Measurements from ENCODE around the gene CSF3. TPM values are rescaled to one million over a fixed set of nuclear protein-coding genes. Genes with fewer than 3 reads are reported as not detected.
"Not testable (repeated sequence)": the region's sequence is repeated elsewhere in the genome, so short reads cannot be mapped to it uniquely, and the experiment has no call there.

The CSF3 gene
- total RNA-seq, 1 experiment from 2014 or later: not detected

DNA sequence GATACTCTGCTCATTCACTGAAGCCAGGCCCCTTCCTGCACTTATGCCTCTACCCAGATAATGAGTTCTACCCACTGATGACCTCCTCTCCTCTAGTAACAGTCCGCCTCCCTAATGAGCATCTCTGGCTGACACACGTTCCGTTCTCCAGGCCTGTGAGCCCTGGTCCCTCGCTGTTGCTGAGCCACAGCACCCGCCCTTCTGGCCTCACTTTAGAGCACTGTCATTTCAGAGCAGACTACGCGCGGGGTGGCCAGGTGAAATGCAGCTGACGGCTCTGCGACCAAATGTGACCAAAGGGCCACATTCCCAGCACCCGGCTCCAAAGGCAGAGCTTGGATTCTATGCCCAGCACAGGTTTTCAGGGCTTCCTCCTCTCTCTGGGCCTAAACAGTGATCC lies 20.8 kb upstream of the CSF3 start:
- DNase-seq (ENCODE audit: low read depth): no peak
- in situ Hi-C loops (cut with HindIII; ENCODE audit: low pct_unique_long_range_greater_than_20kb, low sequenced_read_pairs): no loop called here

GRCh38 chr17:39995438-39995837 lies 19.8 kb upstream of the CSF3 start:
- no peak for DNase-seq (ENCODE audit: low read depth)

DNA sequence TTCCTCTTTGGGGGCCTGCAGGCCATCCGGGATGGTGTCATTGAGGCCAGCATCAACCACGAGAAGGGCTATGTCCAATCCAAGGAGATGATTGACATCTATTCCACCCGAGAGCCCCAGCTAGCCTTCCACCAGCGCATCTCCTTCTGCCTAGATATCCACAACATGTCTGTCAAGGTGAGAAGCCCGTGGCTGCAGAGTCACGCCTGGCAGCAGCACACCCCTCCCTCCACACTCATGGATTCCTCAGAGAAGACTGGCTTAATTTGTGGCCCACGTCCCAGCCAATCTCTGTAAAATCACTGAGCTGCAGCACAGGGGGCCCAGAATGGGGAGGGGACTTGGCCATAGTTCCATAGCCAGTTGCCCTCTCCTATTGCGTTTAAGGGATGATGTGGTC lies 19.1 kb upstream of the CSF3 start:
- in situ Hi-C loops (cut with HindIII; ENCODE audit: low pct_unique_long_range_greater_than_20kb, low sequenced_read_pairs): no loop called here
- DNase-seq (ENCODE audit: low read depth): no peak

More at GRCh38 chr17:39995438-39995837, 19.8 kb upstream of the CSF3 start:
- in situ Hi-C loops (cut with HindIII; ENCODE audit: low pct_unique_long_range_greater_than_20kb, low sequenced_read_pairs): no loop called here

DNA sequence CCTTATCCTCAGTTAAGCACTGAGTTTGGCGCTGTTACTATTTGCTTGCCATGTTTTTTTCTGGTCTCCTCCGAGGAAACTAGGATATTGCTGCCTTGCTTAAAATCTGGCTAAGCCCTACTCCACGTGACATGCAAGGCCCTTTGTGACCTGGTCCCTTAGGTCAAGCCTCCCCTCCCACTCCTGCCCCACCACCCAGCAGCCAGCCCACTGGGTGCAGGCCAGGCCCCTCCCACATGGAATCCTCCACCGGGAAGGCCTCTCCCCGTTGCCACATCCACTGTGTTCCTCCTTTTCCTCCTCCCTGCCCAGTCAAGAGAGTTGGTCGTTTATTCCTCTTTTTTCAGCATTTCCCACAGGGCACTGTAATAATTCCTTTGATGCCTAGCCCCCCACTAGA lies 18.4 kb upstream of the CSF3 start:
- in situ Hi-C loops (cut with HindIII; ENCODE audit: low pct_unique_long_range_greater_than_20kb, low sequenced_read_pairs): no loop called here

DNA sequence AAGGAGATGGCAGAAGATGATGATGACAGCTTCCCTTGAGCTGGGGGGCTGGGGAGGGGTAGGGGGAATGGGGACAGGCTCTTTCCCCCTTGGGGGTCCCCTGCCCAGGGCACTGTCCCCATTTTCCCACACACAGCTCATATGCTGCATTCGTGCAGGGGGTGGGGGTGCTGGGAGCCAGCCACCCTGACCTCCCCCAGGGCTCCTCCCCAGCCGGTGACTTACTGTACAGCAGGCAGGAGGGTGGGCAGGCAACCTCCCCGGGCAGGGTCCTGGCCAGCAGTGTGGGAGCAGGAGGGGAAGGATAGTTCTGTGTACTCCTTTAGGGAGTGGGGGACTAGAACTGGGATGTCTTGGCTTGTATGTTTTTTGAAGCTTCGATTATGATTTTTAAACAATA lies 17.7 kb upstream of the CSF3 start:
- in situ Hi-C loops (cut with HindIII; ENCODE audit: low pct_unique_long_range_greater_than_20kb, low sequenced_read_pairs): no loop called here
- no peak for DNase-seq (ENCODE audit: low read depth)

More for the DNA sequence above, 18.4 kb upstream of the CSF3 start:
- DNase-seq (ENCODE audit: low read depth): no peak

GRCh38 chr17:39999067-39999466 lies 16.2 kb upstream of the CSF3 start:
- in situ Hi-C loops (cut with HindIII; ENCODE audit: low pct_unique_long_range_greater_than_20kb, low sequenced_read_pairs): no loop called here
- DNase-seq (ENCODE audit: low read depth): no peak

DNA sequence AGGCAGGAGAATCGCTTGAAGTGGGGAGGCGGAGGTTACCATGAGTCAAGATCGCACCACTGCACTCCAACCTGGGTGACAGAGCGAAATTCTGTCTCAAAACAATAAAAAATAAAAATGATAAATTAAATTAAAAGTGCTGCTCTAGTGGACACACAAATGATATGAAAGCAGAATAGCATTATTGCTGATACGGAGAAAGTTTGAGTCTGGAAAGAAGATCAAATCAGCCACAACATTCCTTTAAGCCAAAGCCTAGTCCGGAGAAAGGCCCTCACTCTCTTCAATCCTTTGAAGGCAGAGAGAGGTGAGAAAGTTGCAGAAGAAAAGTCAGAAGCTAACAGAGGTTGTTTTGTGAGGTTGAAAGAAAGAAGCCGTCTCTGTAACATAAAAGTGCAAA lies 15.1 kb upstream of the CSF3 start:
- DNase-seq (ENCODE audit: low read depth): no peak
- in situ Hi-C loops (cut with HindIII; ENCODE audit: low pct_unique_long_range_greater_than_20kb, low sequenced_read_pairs): no loop called here

GRCh38 chr17:40001335-40001734 lies 13.9 kb upstream of the CSF3 start:
- in situ Hi-C loops (cut with HindIII; ENCODE audit: low pct_unique_long_range_greater_than_20kb, low sequenced_read_pairs); DNase-seq (ENCODE audit: low read depth): not testable (repeated sequence)

DNA sequence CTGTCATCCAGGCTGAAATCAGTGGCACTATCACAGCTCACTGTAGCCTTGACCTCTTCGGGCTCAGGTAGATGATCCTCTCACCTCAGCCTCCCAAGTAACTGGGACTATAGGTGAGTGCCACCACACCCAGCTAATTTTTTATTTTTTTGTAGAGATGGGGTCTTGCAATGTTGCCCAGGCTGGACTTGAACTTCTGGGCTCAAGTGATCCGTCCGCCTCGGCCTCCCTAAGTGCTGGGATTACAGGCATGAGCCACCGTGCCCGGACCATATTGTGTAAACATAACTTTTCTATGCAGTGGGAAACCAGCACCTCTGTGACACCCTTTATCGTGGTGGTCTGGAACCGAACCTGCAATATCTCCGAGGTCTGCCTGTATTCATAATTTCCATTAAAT lies 11.2 kb upstream of the CSF3 start:
- no peak for DNase-seq (ENCODE audit: low read depth)
- in situ Hi-C loops (cut with HindIII; ENCODE audit: low pct_unique_long_range_greater_than_20kb, low sequenced_read_pairs): no loop called here

DNA sequence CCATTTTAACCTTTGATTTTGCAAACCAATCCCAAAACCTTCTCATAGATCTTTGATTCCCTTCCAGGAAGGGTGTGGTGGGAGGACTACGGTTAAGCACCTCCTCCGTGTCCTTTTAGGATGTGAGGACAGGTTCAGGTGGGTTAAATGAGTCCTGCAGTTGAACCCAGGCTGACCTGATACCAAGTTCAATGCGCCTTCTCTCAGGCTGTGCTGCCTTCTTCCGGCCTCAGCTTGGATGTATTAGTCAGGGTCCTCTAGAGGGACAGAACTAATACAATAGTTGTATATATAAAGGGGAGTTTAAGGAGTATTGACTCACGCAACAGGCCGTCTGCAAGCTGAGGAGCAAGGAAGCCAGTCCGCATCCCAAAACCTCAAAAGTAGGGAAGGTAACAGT lies 10.5 kb upstream of the CSF3 start:
- in situ Hi-C loops (cut with HindIII; ENCODE audit: low pct_unique_long_range_greater_than_20kb, low sequenced_read_pairs): no loop called here
- no peak for DNase-seq (ENCODE audit: low read depth)

DNA sequence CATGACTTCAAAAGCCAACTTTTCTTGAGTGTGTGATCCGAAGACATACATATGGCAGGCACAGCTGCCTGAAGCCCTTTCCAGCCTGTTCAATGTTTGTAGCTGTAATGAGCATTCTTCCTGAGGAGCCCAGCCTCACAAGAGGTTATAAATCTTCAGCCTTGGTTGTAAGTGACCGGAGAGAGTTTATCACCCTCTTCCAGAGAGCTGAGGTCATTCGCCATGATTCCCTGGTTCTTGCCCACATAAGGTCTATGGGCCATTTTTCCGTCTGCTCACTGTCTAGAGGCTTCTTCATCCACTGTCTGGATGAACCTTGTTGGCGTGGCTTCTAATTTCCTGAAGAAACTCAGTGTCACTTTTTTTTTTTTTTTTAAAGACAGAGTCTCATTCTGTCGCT lies 9.7 kb upstream of the CSF3 start:
- in situ Hi-C loops (cut with HindIII; ENCODE audit: low pct_unique_long_range_greater_than_20kb, low sequenced_read_pairs): no loop called here
- no peak for DNase-seq (ENCODE audit: low read depth)

GRCh38 chr17:40010946-40011500 lies 4.2 kb upstream of the CSF3 start:
- DNase-seq (ENCODE audit: low read depth); in situ Hi-C loops (cut with HindIII; ENCODE audit: low pct_unique_long_range_greater_than_20kb, low sequenced_read_pairs): not testable (repeated sequence)

DNA sequence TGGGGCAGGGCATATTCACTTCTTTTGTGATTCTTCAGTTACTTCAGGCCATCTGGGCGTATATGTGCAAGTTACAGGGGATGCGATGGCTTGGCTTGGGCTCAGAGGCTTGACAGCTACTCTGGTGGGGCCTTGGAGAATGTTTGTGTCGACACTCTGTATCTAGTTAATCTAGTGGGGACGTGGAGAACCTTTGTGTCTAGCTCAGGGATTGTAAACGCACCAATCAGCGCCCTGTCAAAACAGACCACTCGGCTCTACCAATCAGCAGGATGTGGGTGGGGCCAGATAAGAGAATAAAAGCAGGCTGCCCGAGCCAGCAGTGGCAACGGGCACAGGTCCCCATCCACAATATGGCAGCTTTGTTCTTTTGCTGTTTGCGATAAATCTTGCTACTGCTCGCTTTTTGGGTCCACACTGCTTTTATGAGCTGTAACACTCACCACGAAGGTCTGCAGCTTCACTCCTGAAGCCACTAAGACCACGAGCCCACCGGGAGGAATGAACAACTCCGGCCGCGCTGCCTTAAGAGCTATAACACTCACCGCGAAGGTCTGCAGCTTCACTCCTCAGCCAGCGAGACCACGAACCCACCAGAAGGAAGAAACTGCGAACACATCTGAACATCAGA lies 3.1 kb upstream of the CSF3 start:
- DNase-seq (ENCODE audit: low read depth); in situ Hi-C loops (cut with HindIII; ENCODE audit: low pct_unique_long_range_greater_than_20kb, low sequenced_read_pairs): not testable (repeated sequence)

DNA sequence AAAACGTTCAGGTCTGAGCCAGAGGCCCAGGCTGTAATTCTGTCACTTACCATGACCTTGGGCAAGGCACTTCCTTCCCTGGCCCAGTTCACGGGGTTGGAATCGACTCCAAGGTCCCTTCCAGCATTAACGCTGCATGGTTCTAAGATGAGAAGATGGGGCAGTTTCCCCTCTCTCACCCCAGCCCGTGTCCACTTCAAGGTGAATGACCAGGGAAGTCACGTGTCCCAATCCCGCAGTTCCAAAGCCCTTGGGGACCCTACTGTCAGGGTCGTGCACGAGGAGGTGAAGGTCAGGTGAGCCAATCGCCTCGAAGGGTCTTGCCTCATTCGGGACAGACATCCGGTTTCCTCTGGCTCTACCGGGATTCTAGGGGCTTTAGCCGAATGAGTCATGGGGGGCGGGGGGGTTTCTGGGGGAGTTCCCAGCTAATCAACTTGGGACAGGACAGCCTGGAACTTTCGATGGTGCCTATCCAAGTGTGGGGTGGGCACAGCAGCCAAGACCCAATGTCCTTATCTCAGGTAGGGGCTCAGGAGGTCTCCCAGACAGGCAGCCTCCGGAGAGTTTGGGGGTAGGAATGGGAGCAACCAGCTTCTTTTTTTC lies 762 bp upstream of the CSF3 start:
- DNase-seq (ENCODE audit: low read depth): no peak
- in situ Hi-C loops (cut with HindIII; ENCODE audit: low pct_unique_long_range_greater_than_20kb, low sequenced_read_pairs): no loop called here

DNA sequence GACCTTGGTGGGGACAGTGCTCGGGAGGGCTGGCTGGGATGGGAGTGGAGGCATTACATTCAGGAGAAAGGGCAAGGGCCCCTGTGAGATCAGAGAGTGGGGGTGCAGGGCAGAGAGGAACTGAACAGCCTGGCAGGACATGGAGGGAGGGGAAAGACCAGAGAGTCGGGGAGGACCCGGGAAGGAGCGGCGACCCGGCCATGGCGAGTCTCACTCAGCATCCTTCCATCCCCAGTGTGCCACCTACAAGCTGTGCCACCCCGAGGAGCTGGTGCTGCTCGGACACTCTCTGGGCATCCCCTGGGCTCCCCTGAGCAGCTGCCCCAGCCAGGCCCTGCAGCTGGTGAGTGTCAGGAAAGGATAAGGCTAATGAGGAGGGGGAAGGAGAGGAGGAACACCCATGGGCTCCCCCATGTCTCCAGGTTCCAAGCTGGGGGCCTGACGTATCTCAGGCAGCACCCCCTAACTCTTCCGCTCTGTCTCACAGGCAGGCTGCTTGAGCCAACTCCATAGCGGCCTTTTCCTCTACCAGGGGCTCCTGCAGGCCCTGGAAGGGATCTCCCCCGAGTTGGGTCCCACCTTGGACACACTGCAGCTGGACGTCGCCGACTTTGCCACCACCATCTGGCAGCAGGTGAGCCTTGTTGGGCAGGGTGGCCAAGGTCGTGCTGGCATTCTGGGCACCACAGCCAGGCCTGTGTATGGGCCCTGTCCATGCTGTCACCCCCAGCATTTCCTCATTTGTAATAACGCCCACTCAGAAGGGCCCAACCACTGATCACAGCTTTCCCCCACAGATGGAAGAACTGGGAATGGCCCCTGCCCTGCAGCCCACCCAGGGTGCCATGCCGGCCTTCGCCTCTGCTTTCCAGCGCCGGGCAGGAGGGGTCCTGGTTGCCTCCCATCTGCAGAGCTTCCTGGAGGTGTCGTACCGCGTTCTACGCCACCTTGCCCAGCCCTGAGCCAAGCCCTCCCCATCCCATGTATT lies 1.1 kb downstream of the CSF3 start:
- DNase-seq (ENCODE audit: low read depth): no peak
- in situ Hi-C loops (cut with HindIII; ENCODE audit: low pct_unique_long_range_greater_than_20kb, low sequenced_read_pairs): no loop called here

GRCh38 chr17:40017422-40018080 lies 2.3 kb downstream of the CSF3 start:
- DNase-seq (ENCODE audit: low read depth): no peak
- in situ Hi-C loops (cut with HindIII; ENCODE audit: low pct_unique_long_range_greater_than_20kb, low sequenced_read_pairs): no loop called here

GRCh38 chr17:40018211-40019121 lies 3.2 kb downstream of the CSF3 start:
- in situ Hi-C loops (cut with HindIII; ENCODE audit: low pct_unique_long_range_greater_than_20kb, low sequenced_read_pairs): no loop called here
- DNase-seq (ENCODE audit: low read depth): no peak

Data from Caki2 (cell line).